IPS-15b (cell line): Measurements from ENCODE around the gene KCNQ5.

Source experiments
- H3K27me3 ChIP-seq: one replicate; pipeline ENCODE4 v1.6.1; 2013; ENCODE audit warnings: low read length; ENCODE audit not compliant: control insufficient read depth, insufficient read depth
- H3K36me3 ChIP-seq: one replicate; pipeline ENCODE4 v1.6.1; 2013; ENCODE audit warnings: low read length; ENCODE audit not compliant: control insufficient read depth, insufficient read depth
- H3K4me1 ChIP-seq: one replicate; pipeline ENCODE4 v1.6.1; 2013; ENCODE audit warnings: mild to moderate bottlenecking, low read length; ENCODE audit not compliant: control insufficient read depth, insufficient read depth
- H3K4me3 ChIP-seq: one replicate; pipeline ENCODE4 v1.5.1; 2013; ENCODE audit warnings: low read depth, low read length
- H3K9ac ChIP-seq: one replicate; pipeline ENCODE4 v1.6.1; 2013; ENCODE audit warnings: low read depth, mild to moderate bottlenecking, low read length
- H3K9me3 ChIP-seq: one replicate; pipeline ENCODE4 v1.6.1; 2013; ENCODE audit warnings: mild to moderate bottlenecking, low read length; ENCODE audit not compliant: control insufficient read depth, insufficient read depth

The KCNQ5 gene

GRCh38 chr6:72905705-72906478 lies 284.0 kb downstream of the KCNQ5 start:
- Histone ChIP-seq H3K9me3 (no peaks in the 10 kb centered on the region), H3K4me1 (no peaks in the 10 kb centered on the region), H3K27me3 (no peaks in the 10 kb centered on the region), H3K4me3 (no peak overlapping the region), H3K36me3 (no peaks in the 10 kb centered on the region), H3K9ac (no peak overlapping the region)

GRCh38 chr6:72911463-72912155 lies 289.7 kb downstream of the KCNQ5 start:
- H3K27me3 ChIP-seq = no peaks in the 10 kb centered on the region
- no peaks in the 10 kb centered on the region for H3K36me3 ChIP-seq

GRCh38 chr6:72913797-72914196 lies 291.9 kb downstream of the KCNQ5 start:
- Histone ChIP-seq H3K9ac (no peak overlapping the region), H3K4me1 (no peaks in the 10 kb centered on the region), H3K9me3 (no peaks in the 10 kb centered on the region), H3K4me3 (no peak overlapping the region), H3K36me3 (no peaks in the 10 kb centered on the region), H3K27me3 (no peaks in the 10 kb centered on the region)

More at GRCh38 chr6:72911463-72912155, 289.7 kb downstream of the KCNQ5 start:
- H3K4me3 ChIP-seq = no peak overlapping the region
- no peak overlapping the region for H3K9ac ChIP-seq
- H3K4me1 ChIP-seq = no peaks in the 10 kb centered on the region
- H3K9me3 ChIP-seq = no peaks in the 10 kb centered on the region

GRCh38 chr6:72916298-72916697 lies 294.4 kb downstream of the KCNQ5 start:
- H3K4me1 ChIP-seq = no peaks in the 10 kb centered on the region
- H3K27me3 ChIP-seq = no peaks in the 10 kb centered on the region

GRCh38 chr6:72916906-72917305 lies 295.0 kb downstream of the KCNQ5 start:
- no peaks in the 10 kb centered on the region for H3K9me3 ChIP-seq
- no peak overlapping the region for H3K9ac ChIP-seq
- no peaks in the 10 kb centered on the region for H3K36me3 ChIP-seq
- H3K4me3 ChIP-seq = no peak overlapping the region
- no peaks in the 10 kb centered on the region for H3K4me1 ChIP-seq
- no peaks in the 10 kb centered on the region for H3K27me3 ChIP-seq

More at GRCh38 chr6:72916298-72916697, 294.4 kb downstream of the KCNQ5 start:
- H3K36me3 ChIP-seq = no peaks in the 10 kb centered on the region
- no peak overlapping the region for H3K4me3 ChIP-seq
- H3K9ac ChIP-seq = no peak overlapping the region
- no peaks in the 10 kb centered on the region for H3K9me3 ChIP-seq

GRCh38 chr6:72922401-72922800 lies 300.5 kb downstream of the KCNQ5 start:
- no peaks in the 10 kb centered on the region for H3K9me3 ChIP-seq
- no peak overlapping the region for H3K9ac ChIP-seq
- H3K27me3 ChIP-seq = no peaks in the 10 kb centered on the region
- H3K4me1 ChIP-seq = no peaks in the 10 kb centered on the region
- H3K36me3 ChIP-seq = no peaks in the 10 kb centered on the region
- no peak overlapping the region for H3K4me3 ChIP-seq

GRCh38 chr6:72925136-72925535 lies 303.3 kb downstream of the KCNQ5 start:
- Histone ChIP-seq H3K9ac (no peak overlapping the region), H3K36me3 (no peaks in the 10 kb centered on the region), H3K4me3 (no peak overlapping the region), H3K9me3 (no peaks in the 10 kb centered on the region), H3K27me3 (no peaks in the 10 kb centered on the region), H3K4me1 (no peaks in the 10 kb centered on the region)

- Histone ChIP-seq H3K9me3 (no peaks in the 10 kb centered on the region), H3K27me3 (no peaks in the 10 kb centered on the region), H3K4me3 (no peak overlapping the region), H3K9ac (no peak overlapping the region), H3K4me1 (no peaks in the 10 kb centered on the region), H3K36me3 (no peaks in the 10 kb centered on the region)
Observed at GRCh38 chr6:72930556-72931132, 308.8 kb downstream of the KCNQ5 start.

GRCh38 chr6:72931325-72931887 lies 309.5 kb downstream of the KCNQ5 start:
- H3K36me3 ChIP-seq = no peaks in the 10 kb centered on the region
- no peaks in the 10 kb centered on the region for H3K27me3 ChIP-seq
- no peaks in the 10 kb centered on the region for H3K9me3 ChIP-seq
- no peak overlapping the region for H3K4me3 ChIP-seq
- no peaks in the 10 kb centered on the region for H3K4me1 ChIP-seq
- H3K9ac ChIP-seq = no peak overlapping the region

GRCh38 chr6:72933233-72933632 lies 311.4 kb downstream of the KCNQ5 start:
- Histone ChIP-seq H3K4me1 (no peaks in the 10 kb centered on the region), H3K9me3 (no peaks in the 10 kb centered on the region), H3K27me3 (no peaks in the 10 kb centered on the region), H3K9ac (no peak overlapping the region), H3K36me3 (no peaks in the 10 kb centered on the region), H3K4me3 (no peak overlapping the region)

- Histone ChIP-seq H3K36me3 (no peaks in the 10 kb centered on the region), H3K27me3 (no peaks in the 10 kb centered on the region), H3K4me1 (no peaks in the 10 kb centered on the region), H3K4me3 (no peak overlapping the region), H3K9ac (no peak overlapping the region), H3K9me3 (no peaks in the 10 kb centered on the region)
Observed at GRCh38 chr6:72936766-72937559, 315.1 kb downstream of the KCNQ5 start.
